GM19452 (cell line): Measurements from ENCODE around the gene HMG20B.
"Not testable (repeated sequence)": the region's sequence is repeated elsewhere in the genome, so short reads cannot be mapped to it uniquely, and the experiment has no call there.

Experiments
- ATAC-seq: cut with Tn5 transposase; IDR thresholded peaks from one replicate; pipeline ENCODE4 v1.9.1; 2021; ENCODE audit not compliant: unreplicated experiment

The HMG20B gene

GRCh38 chr19:3555653-3556422 is 16.9 kb upstream of the HMG20B start:
- ATAC-seq = no peak

DNA sequence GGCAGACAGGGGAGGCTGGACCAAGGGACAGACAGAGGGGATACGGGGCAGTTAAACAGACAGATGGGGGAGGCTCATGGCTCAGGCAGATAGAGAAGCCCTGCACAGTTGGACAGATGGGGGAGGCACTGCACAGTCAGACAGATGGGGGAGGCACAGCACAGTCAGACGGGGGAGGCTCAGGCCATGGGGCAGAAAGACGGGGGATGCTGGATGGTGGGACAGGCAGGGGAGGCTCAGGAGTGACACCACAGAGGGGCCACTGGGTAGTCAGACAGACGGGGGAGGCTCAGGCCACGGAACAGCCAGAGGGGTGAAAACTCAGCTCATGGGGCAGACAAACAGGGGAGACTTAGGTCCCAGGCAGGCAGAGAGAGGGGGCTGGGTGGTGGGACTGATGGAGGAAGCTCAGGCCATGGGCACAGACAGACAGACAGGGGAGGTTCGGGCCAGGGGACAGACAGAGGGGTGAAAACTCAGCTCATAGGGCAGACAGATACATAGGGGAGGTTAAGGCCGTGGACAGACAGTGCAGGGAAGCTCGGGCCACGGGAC is 16.2 kb upstream of the HMG20B start:
- ATAC-seq = no peak

GRCh38 chr19:3556978-3557460 is 15.7 kb upstream of the HMG20B start:
- ATAC-seq = peak; percentile 22

GRCh38 chr19:3557461-3558248 is 15.1 kb upstream of the HMG20B start, which contains the start of gene MFSD12:
MFSD12 (minus strand) TSS chr19:3557586; CDS start chr19:3557403, 183 bp downstream.
- peak; percentile 78 for ATAC-seq

DNA sequence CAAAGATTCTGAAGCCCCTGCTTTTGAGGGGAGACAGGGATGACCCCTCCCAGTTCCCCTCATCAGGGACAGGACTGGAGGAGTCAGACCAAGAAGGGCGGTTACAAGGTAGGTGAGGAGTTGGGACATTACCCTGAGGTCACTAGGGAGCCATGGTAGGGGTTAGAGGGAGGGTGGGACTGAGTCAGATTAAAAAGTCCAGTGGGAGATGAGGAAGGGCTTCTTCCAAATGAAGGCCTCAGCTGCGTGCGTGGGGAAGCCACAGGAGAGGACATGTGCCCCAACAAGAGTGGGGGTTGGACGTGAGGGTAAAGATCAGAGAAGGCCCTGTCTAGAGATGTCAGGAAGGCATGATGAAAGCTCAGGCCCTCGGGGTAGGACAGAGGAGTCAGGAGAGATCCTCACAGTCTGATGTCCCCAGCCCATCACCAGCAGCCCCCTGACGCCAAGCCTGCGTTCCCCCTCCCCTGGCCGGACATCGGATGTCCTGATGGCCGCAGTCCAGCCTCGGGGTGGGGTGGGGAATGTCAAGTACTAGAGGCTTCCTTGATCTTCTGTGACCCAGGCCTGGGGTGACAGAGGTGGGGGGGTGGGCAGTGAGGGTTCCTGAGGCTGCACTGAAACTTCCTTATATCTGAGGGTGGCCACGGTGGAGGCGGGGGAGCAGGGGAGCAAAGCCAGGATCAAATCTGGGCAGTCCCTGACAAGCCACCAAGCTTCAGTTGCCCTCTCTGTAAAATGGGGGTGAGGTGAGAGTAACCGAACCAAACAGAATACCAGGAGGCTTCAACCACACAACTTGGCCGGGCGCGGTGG is 8.8 kb upstream of the HMG20B start:
- ATAC-seq = no peak

DNA sequence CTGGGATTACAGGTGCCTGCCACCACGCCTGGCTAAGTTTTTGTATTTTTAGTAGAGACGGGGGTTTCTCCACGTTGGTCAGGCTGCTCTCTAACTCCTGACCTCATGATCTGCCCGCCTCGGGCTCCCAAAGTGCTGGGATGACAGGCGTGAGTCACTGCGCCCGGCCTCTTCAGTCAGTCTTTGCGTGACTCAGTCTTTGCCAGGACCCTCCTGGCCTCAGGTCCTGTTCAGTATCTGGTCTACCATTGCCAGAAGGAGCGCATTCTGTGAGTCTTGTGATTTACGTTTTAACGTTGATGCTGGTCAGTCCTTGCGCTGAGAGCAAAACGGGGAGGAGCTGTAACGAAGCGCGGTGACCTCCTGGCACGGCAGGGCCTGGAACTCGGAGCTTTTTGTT is 7.6 kb upstream of the HMG20B start:
- no peak for ATAC-seq

DNA sequence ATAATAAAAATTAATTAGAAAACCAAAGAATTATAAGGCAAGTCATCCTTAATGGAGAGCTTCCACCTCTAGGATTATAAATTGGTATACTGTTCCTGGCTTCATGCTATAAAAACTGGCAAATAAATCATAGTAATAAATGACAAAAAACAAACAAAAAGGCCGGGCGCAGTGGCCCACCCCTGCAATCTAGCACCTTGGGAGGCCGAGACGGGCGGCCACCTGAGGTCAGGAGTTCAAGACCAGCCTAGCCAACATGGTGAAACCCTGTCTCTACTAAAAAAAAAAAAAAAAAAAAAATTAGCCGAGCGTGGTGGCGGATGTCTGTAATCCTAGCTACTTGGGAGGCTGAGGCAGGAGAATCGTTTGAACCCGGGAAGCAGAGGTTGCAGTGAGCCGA is 2.7 kb upstream of the HMG20B start:
- not testable (repeated sequence) for ATAC-seq

GRCh38 chr19:3570606-3571011 is 2.1 kb upstream of the HMG20B start:
- no peak for ATAC-seq

- peak; percentile 90 for ATAC-seq
Observed at GRCh38 chr19:3572132-3572854, 451 bp upstream of the HMG20B start.

- ATAC-seq = peak; percentile 9
Observed at GRCh38 chr19:3573162-3573857, 566 bp downstream of the HMG20B start.

- ATAC-seq = no peak
Observed at GRCh38 chr19:3573858-3574637, 1.3 kb downstream of the HMG20B start.

GRCh38 chr19:3575260-3575741 is 2.6 kb downstream of the HMG20B start:
- ATAC-seq = no peak

DNA sequence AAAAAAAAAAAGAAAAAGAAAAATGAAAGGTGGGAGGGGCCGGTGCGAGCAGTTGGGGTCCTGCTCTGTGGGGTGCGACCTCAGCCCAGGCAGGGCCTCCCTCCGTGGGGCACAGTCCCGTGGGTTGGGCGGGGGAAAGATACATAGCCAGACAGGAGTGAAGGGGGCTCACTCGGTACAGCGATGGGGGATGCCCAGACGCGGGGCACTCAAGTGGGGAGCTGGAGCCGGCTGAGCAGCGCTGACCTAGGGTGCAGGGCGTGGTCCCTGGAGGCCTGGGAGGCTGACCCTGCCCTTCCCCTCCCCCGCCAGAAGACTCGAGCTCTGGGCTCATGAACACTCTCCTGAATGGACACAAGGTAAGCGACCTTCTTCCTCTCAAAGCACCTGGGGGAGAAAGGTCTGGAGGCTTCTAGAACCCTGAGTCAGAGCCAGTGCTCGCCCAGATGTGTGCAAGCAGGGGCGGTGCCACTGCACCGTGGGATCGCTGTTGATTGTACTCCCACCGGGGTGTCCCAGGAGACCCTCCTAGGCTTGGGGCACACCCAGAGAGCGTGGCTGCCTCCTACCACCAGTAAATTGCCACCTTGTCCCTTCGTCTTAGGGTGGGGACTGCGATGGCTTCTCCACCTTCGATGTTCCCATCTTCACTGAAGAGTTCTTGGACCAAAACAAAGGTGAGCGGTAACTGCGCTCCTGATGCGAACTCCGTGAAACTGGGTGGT is 3.4 kb downstream of the HMG20B start:
- ATAC-seq = no peak

DNA sequence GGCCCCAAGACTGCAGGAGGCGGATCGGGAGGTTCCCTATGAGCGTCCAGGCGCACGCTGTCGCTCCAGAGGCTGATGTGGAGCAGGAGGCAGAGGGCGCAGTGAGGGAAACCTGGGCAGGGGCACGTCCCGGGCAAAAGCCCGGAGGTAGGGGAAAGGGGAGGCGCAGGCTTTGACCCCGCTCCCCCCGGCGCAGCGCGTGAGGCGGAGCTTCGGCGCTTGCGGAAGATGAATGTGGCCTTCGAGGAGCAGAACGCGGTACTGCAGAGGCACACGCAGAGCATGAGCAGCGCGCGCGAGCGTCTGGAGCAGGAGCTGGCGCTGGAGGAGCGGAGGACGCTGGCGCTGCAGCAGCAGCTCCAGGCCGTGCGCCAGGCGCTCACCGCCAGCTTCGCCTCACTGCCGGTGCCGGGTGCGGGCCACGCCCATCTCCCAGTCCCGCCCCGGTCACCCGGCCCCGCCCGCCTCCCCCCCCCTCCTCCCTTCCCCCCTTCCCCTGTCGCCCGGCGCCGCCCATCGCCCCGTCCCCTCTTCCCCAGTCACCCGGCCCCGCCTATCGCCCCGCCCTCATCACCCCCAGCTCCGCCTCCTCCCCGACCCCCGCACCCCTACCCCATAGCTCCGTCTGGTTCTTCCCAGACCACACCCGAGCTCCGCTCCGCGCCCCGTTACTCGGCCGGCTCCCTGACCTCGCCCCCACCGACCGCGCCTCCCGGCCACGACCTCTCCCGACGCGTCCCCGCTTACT is 4.1 kb downstream of the HMG20B start:
- no peak for ATAC-seq

DNA sequence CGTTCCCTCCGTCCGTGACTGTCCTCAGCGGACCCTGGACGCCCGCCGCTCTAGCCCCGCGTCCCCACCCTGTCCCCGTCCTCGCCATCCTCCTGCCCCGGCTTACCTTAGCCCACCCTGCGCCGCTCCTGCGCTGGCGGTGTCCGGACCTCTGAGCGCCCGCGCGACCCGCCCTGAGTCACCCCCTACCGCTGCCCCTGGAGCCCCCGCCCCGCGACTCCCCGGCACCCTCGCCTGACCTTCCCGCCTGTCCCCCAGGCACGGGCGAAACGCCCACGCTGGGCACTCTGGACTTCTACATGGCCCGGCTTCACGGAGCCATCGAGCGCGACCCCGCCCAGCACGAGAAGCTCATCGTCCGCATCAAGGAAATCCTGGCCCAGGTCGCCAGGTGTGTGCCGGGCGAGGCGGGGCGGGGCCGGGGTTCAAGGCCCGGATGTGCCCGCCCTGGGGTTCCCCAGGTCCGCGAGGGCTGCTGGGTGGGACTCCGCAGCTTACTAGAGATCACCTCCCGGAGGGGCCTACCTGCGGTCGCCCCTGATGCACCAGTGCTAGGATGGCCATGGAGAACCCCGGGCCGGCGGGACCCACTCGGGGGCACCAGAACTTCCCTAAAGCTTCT is 5.1 kb downstream of the HMG20B start:
- ATAC-seq = no peak

DNA sequence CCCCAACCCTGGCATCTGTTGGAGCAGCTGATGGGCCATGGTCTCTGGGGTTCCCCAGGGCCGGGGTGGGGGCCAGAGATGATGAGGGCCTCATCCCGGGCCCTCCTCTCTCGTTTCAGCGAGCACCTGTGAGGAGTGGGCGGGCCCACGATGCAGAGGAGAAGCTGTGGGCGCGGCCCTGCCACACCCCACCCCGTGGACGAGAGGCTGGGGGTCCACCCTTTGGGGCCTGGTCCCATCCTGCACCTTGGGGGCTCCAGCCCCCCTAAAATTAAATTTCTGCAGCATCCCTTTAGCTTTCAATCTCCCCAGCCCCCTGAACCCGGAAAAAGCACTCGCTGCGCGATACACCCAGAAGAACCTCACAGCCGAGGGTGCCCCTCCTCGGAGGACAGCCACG is 5.6 kb downstream of the HMG20B start:
- ATAC-seq = no peak
